HepG2 (cell line): ENCODE measurements around the gene ACO1. TPM values are rescaled to one million over a fixed set of nuclear protein-coding genes. Genes with fewer than 3 reads are reported as not detected.

Source experiments
- ATAC-seq: fragments of 200-7000 bp; cut with Tn5 transposase; 3 replicates; pipeline ENCODE4 v1.9.1; 2020; ENCODE audit warnings: mild to moderate bottlenecking, moderate library complexity
- BruUV-seq: library from RNA; stranded (reverse); fragments of 400-500 nt; replicated peaks from 2 replicates; lab custom pipeline; 2021; lab: Mats Ljungman, UMichigan
- CTCF ChIA-PET: fragments of 300-600 bp; formaldehyde crosslinking; extraction: SDS; loops from one replicate; lab custom pipeline; 2021; ENCODE audit warnings: low total read pairs, inconsistent platforms, low intra/inter-chr PET ratio; lab: Yijun Ruan, JAX
- POLR2A ChIA-PET: fragments of 350-600 bp; sonication (Branson Sonifier 250); formaldehyde crosslinking; loops from one replicate; lab custom pipeline; 2020; ENCODE audit warnings: antibody characterized with exemption, inconsistent platforms; lab: Yijun Ruan, JAX
- DNase-seq: peaks from one replicate; pipeline ENCODE4 v3.0.0-alpha.2; 2015; ENCODE audit warnings: low spot score
- FAIRE-seq: peaks from 3 replicates; lab custom pipeline; 2011; peaks lifted over from hg19 to GRCh38; lab: Jason Lieb, UNC
- H2AFZ ChIP-seq: one replicate; pipeline ENCODE4 v1.6.1; 2011; ENCODE audit warnings: low read length, inconsistent platforms
- H3K27ac ChIP-seq: fragments of 300-600 bp; 3 replicates; pipeline ENCODE4 v1.8.0; 2011; ENCODE audit warnings: mixed run types, mild to moderate bottlenecking, mixed read lengths, low read length, inconsistent platforms; ENCODE audit not compliant: insufficient read depth; ENCODE audit errors: extremely low read length
- H3K27me3 ChIP-seq, 2 experiments: fragments of 200-600 bp in 1 of 2; 2 replicates in 1 of 2; 3 replicates in 1 of 2; pipeline versions ENCODE4 v1.6.0 to v1.8.0; 2011; ENCODE audit warnings: low read length in 2 of 2, mild to moderate bottlenecking in 2 of 2, moderate library complexity in 2 of 2, inconsistent platforms in 1 of 2; ENCODE audit not compliant: insufficient read depth in 2 of 2, control insufficient read depth in 1 of 2
- H3K36me3 ChIP-seq, 2 experiments: fragments of 200-600 bp in 1 of 2; replicated peaks in 1 of 2; 2 replicates in 1 of 2; 3 replicates in 1 of 2; pipeline versions ENCODE4 v1.5.1 to v1.8.0; 2011; ENCODE audit warnings: low read length in 2 of 2, inconsistent platforms in 1 of 2; ENCODE audit not compliant: insufficient read depth in 2 of 2, control insufficient read depth in 1 of 2
- H3K4me1 ChIP-seq: 2 replicates; pipeline ENCODE4 v1.5.1; 2012; ENCODE audit warnings: low read length, inconsistent platforms; ENCODE audit not compliant: insufficient read depth
- H3K4me2 ChIP-seq: 2 replicates; pipeline ENCODE4 v1.6.0; 2011; ENCODE audit warnings: low read depth, low read length, inconsistent platforms
- H3K4me3 ChIP-seq, 3 experiments: fragments of 200-600 bp in 1 of 3; sonication (generic), shearing (Covaris generic) in 1 of 3; replicated peaks in 1 of 3; 2 replicates each; pipeline ENCODE4 v1.5.1; 2011 to 2016; ENCODE audit warnings: low read length in 3 of 3, inconsistent platforms in 2 of 3, low read depth in 2 of 3, mild to moderate bottlenecking in 2 of 3, control low read depth in 1 of 3, mixed read lengths in 1 of 3; ENCODE audit not compliant: insufficient read depth in 1 of 3
- H3K79me2 ChIP-seq: one replicate; pipeline ENCODE4 v1.6.1; 2011; ENCODE audit warnings: low read length, inconsistent platforms; ENCODE audit not compliant: insufficient read depth
- H3K9ac ChIP-seq: 2 replicates; pipeline ENCODE4 v1.6.0; 2011; ENCODE audit warnings: mild to moderate bottlenecking, low read depth, low read length, inconsistent platforms; ENCODE audit not compliant: insufficient read depth
- H3K9me3 ChIP-seq: 2 replicates; pipeline ENCODE4 v1.5.1; 2012; ENCODE audit warnings: mild to moderate bottlenecking, low read length
- H4K20me1 ChIP-seq: 2 replicates; pipeline ENCODE4 v1.6.0; 2011; ENCODE audit warnings: inconsistent platforms, mild to moderate bottlenecking, low read length, moderate library complexity; ENCODE audit not compliant: insufficient read depth
- AKAP8 ChIP-seq: sonication (generic); formaldehyde crosslinking; IDR thresholded peaks from 2 replicates; pipeline ENCODE4 v1.5.1; 2020; ENCODE audit warnings: mild to moderate bottlenecking, missing genetic modification reagents
- ESRRA ChIP-seq: sonication (generic); formaldehyde crosslinking; IDR thresholded peaks from 2 replicates; pipeline ENCODE4 v1.5.1; 2020; ENCODE audit warnings: mild to moderate bottlenecking, low read depth, missing genetic modification reagents
- FOSL2 ChIP-seq: sonication (generic); formaldehyde crosslinking; IDR thresholded peaks from 2 replicates; pipeline ENCODE4 v1.4.0; 2020; ENCODE audit warnings: missing genetic modification reagents
- MTERF4 ChIP-seq: sonication (generic); formaldehyde crosslinking; IDR thresholded peaks from 2 replicates; pipeline ENCODE4 v1.8.0; 2023; ENCODE audit warnings: mild to moderate bottlenecking, missing genetic modification reagents
- RARG ChIP-seq: sonication (generic); formaldehyde crosslinking; IDR thresholded peaks from 2 replicates; pipeline ENCODE4 v1.4.0; 2020; ENCODE audit warnings: low read depth, mild to moderate bottlenecking, missing genetic modification reagents
- RBFOX2 ChIP-seq: fragments of 200-400 bp; formaldehyde crosslinking; IDR thresholded peaks from 2 replicates; pipeline ENCODE4 v1.6.1; 2017; ENCODE audit warnings: low read depth, mild to moderate bottlenecking, low read length
- SATB2 ChIP-seq: sonication (generic); formaldehyde crosslinking; IDR thresholded peaks from 2 replicates; pipeline ENCODE4 v1.5.0; 2020; ENCODE audit warnings: missing genetic modification reagents
- ZNF713 ChIP-seq: sonication (generic); formaldehyde crosslinking; IDR thresholded peaks from 2 replicates; pipeline ENCODE4 v1.4.0; 2020; ENCODE audit warnings: mild to moderate bottlenecking, missing genetic modification reagents
- ZNF773 ChIP-seq: sonication (generic); formaldehyde crosslinking; IDR thresholded peaks from 2 replicates; pipeline ENCODE4 v1.4.0; 2020; ENCODE audit warnings: missing genetic modification reagents, borderline replicate concordance
- ZNF879 ChIP-seq: sonication (generic); formaldehyde crosslinking; IDR thresholded peaks from 2 replicates; pipeline ENCODE4 v1.8.1; 2023; ENCODE audit warnings: missing genetic modification reagents
- WGBS: methylation state at CpG from one replicate; pipeline ENCODE4 v1.1.6; 2017; ENCODE audit warnings: low lambda C conversion rate; 5-methylcytosine and 5-hydroxymethylcytosine counted together
- in situ Hi-C: cut with HindIII; loops from 2 replicates; pipeline ENCODE4 v1.10.0; 2017; ENCODE audit warnings: low pct_unique_long_range_greater_than_20kb; ENCODE audit not compliant: extremely low pct_ligation_motif_present
- intact Hi-C: fragments of 100-400 bp; cut with micrococcal nuclease; formaldehyde crosslinking; loops from one replicate; pipeline ENCODE4 v1.10.0; 2022; ENCODE audit not compliant: unreplicated experiment
- polyA plus RNA-seq, 8 experiments: library from polyadenylated mRNA; depleted of rRNA in 3 of 8; stranded (reverse) in 7 of 8; unstranded in 1 of 8; fragments of >200 nt; fragmentation: Illumina TruSeq in 4 of 8; extraction: Trizol in 4 of 8; gene quantifications; 2 replicates each; pipeline versions ENCODE4 v1.2.1 to v1.2.3, GENCODE V29; 2011 to 2016; ENCODE audit warnings: low read depth in 4 of 8, missing spikeins in 1 of 8, mixed read lengths in 1 of 8; ENCODE audit not compliant: insufficient read depth in 1 of 8
- total RNA-seq, 5 experiments: library from RNA; depleted of rRNA; stranded (reverse); fragments of >200 nt; fragmentation: Illumina TruSeq; extraction: Trizol; gene quantifications; 2 replicates each; pipeline ENCODE4 v1.2.3, GENCODE V29; 2016; ENCODE audit warnings: low read depth in 1 of 5

Gene ACO1
- total and polyA plus RNA-seq, 2 of the 13 experiments (the other 11 are each of a cell fraction or from before 2014, with no cell fraction given) = 20.1 to 48.2 TPM

- TF ChIP-seq ZNF879 (CRISPR knock-in tag) (no peak), ESRRA (CRISPR knock-in tag) (no peak), ZNF773 (CRISPR knock-in tag) (no peak), SATB2 (CRISPR knock-in tag) (no peak), RBFOX2 (no peak), AKAP8 (CRISPR knock-in tag) (no peak), RARG (CRISPR knock-in tag) (no peak), ZNF713 (CRISPR knock-in tag) (no peak)
These were observed 113.5 kb downstream of the ACO1 start (continued) for GRCh38 chr9:32497921-32498320.

DNA sequence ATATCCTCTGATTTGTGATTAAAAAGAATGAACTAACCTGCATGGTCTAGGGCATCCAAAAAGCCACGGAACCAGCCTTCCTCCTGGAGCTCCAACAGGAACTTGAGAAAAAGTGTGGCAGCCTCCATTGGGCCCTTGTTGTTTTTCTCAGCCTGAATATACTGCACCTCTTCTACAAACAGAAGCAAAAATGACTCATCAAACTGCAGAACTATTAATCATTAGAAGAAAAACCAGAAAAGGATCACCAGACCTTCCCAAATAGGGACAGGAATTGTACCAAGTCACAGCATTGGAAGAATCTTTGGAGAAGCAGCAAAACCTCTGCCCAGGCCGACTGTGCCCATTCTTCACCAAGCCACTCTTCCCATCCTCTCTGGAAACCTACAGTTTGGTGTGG, 116.3 kb downstream of the ACO1 start:
- in situ Hi-C loops (no loop called here), intact Hi-C loops (no loop called here)
- Histone ChIP-seq H3K9ac (no peak overlapping the region), H3K4me3 (no peak overlapping the region), H2AFZ (no peak overlapping the region), H3K79me2 (no peaks in the 10 kb centered on the region), H3K4me2 (no peak overlapping the region), H3K9me3 (no peaks in the 10 kb centered on the region), H3K27ac (no peak overlapping the region), H4K20me1 (no peaks in the 10 kb centered on the region), H3K27me3 (no peaks in the 10 kb centered on the region), H3K4me1 (peaks cover 7% of the 10 kb centered on the region), H3K36me3 (peaks cover 0 to 7% of the 10 kb centered on the region in 2 experiments; a peak in 1 of 5 replicates)
- CTCF ChIA-PET = no interaction called here
- TF ChIP-seq FOSL2 (CRISPR knock-in tag) (peak; percentile 19; the same call in 1 of the 2 replicates), MTERF4 (CRISPR knock-in tag) (no peak)
- DNase-seq (peak; percentile 12), FAIRE-seq (no peak), ATAC-seq (no peak; the same call in 2 of the 3 replicates)
- BruUV-seq = no TSS peak
- POLR2A ChIA-PET = interaction anchor here (1.4 kb wide), 1 partner anchor 24 kb away, joined by 5 read pairs; no protein-coding TSS in a partner anchor
- 81% methylated on average over 2 of the region's 2 CpGs for WGBS
